SU-DHL-6 (cell line): Measurements from ENCODE around the gene SEMA4A.

Source experiments
- CTCF ChIP-seq: fragments of 200-600 bp; sonication (generic); IDR thresholded peaks from one replicate; pipeline ENCODE4 v1.5.1; 2017; ENCODE audit warnings: antibody characterized with exemption, mild to moderate bottlenecking, low read length, moderate library complexity; ENCODE audit not compliant: insufficient read depth, poor library complexity, severe bottlenecking
- EZH2phosphoT487 ChIP-seq: fragments of 200-600 bp; sonication (generic), shearing (Covaris generic); conservative IDR thresholded peaks from 2 replicates; pipeline ENCODE4 v1.6.1; 2018; ENCODE audit warnings: mild to moderate bottlenecking, antibody characterized with exemption, low read length, moderate library complexity, mixed read lengths

GRCh38 chr1:156138458-156138867, 14.9 kb upstream of the SEMA4A start:
- TF ChIP-seq CTCF (no peak), EZH2phosphoT487 (no peak)
